ENCODE measurements around the gene SEC11A. TPM values are rescaled to one million over a fixed set of nuclear protein-coding genes. Genes with fewer than 3 reads are reported as not detected.

Gene SEC11A
- total and polyA plus RNA-seq, 8 donors: 159 to 279 (median 253) TPM

DNA sequence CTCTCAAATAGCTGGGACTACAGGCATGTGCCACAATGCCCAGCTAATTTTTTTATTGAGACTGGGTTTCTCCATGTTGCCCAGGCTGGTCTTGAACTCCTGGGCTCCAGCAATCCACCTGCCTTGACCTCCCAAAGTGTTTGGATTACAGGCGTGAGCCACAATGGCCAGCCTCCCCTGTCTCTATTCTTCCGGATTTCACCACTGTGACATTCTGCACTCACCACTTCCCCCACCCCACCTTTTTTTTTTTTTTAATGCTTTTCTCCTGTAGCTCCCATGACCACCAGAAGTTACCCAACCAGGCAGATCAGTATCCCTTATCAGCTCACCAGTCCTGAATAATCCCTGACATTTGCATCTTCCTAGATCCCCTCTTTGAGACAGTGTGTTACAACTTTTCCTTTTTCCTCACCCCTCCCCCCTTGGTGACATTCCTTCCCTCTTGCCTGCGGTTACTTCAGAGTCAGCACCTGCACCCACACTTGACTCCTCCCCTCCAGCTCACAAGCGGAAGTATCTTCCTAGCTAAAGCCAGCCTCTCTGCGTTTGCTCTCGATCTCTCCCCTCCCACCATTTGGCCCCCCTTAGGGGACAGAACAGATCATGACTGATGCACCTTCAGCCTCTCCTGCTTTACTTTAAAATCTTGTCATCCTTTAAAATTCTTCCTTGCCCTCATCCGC, 19.0 kb upstream of the SEC11A start:
- Histone ChIP-seq H3K36me3 (no peaks in the 10 kb centered on the region), H3K27me3 (no peaks in the 10 kb centered on the region), H3K4me1 (peaks cover 5 to 46% of the 10 kb centered on the region in 2 donors), H3K9me3 (no peaks in the 10 kb centered on the region), H3K27ac (peak overlapping the region; percentile 51 to 91), H3K4me3 (peak overlapping the region in 1 of 2 donors; percentile 25)
- peak in 3 of 4 donors; percentile 42 to 84 (median 66) for DNase-seq
- ATAC-seq: peak; percentile 93
- TF ChIP-seq, protein P1, sequence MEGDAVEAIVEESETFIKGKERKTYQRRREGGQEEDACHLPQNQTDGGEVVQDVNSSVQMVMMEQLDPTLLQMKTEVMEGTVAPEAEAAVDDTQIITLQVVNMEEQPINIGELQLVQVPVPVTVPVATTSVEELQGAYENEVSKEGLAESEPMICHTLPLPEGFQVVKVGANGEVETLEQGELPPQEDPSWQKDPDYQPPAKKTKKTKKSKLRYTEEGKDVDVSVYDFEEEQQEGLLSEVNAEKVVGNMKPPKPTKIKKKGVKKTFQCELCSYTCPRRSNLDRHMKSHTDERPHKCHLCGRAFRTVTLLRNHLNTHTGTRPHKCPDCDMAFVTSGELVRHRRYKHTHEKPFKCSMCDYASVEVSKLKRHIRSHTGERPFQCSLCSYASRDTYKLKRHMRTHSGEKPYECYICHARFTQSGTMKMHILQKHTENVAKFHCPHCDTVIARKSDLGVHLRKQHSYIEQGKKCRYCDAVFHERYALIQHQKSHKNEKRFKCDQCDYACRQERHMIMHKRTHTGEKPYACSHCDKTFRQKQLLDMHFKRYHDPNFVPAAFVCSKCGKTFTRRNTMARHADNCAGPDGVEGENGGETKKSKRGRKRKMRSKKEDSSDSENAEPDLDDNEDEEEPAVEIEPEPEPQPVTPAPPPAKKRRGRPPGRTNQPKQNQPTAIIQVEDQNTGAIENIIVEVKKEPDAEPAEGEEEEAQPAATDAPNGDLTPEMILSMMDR (IDR thresholded peaks at IDR 0.05): no peak
- intact Hi-C loops (cut with DNase I): no loop called here

DNA sequence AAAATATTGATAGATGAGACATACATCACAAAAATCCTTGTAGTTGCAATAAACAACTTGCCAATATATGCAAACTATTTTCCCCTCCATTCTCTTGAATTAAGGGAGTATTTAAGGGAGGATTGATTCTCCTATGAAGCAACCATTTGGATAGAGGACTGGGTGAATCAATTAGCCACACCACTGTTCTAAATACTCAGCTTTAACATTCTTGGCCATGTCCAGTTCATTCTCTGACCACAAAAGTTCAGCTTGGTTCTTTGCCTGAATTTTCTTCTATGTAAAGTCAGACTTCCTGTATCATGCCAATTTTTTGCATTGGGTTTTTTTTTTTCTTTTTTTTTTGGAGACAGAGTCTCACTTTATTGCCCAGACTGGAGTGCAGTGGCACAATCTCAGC, 15.8 kb upstream of the SEC11A start:
- DNase-seq (peak in 1 of 4 donors; percentile 14), ATAC-seq (no peak)
- Histone ChIP-seq H3K36me3 (no peaks in the 10 kb centered on the region), H3K9me3 (no peaks in the 10 kb centered on the region), H3K4me3 (no peak overlapping the region), H3K4me1 (peaks cover 5 to 41% of the 10 kb centered on the region in 2 donors), H3K27ac (no peak overlapping the region), H3K27me3 (no peaks in the 10 kb centered on the region)
- TF ChIP-seq, protein P1 (IDR thresholded peaks at IDR 0.05): no peak
- intact Hi-C loops (cut with DNase I): no loop called here

DNA sequence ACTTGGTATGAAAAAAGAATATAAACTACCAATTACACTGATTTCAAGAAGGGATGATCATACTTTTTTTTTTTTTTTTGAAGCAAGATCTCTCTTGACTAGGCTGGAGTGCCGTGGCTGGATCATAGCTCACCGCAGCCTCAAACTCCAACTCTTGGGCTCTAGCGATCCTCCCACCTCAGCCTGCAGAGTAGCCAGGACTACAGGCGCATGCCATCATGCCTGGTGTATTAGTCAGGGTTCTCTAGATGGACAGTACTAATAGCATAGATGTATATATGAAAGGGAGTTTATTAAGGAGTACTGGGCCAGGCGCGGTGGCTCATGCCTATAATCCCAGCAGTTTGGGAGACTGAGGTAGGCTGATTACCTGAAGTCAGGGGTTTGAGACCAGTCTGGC, 11.5 kb upstream of the SEC11A start:
- DNase-seq: no peak
- H3K4me1 ChIP-seq: peaks cover 0 to 42% of the 10 kb centered on the region in 2 donors
- no peaks in the 10 kb centered on the region for H3K27me3 ChIP-seq
- no peak for ATAC-seq
- H3K9me3 ChIP-seq: no peaks in the 10 kb centered on the region
- no peaks in the 10 kb centered on the region for H3K36me3 ChIP-seq
- H3K27ac ChIP-seq: no peak overlapping the region
- intact Hi-C loops (cut with DNase I): no loop called here
- H3K4me3 ChIP-seq: no peak overlapping the region
- TF ChIP-seq, protein P1 (IDR thresholded peaks at IDR 0.05): no peak

DNA sequence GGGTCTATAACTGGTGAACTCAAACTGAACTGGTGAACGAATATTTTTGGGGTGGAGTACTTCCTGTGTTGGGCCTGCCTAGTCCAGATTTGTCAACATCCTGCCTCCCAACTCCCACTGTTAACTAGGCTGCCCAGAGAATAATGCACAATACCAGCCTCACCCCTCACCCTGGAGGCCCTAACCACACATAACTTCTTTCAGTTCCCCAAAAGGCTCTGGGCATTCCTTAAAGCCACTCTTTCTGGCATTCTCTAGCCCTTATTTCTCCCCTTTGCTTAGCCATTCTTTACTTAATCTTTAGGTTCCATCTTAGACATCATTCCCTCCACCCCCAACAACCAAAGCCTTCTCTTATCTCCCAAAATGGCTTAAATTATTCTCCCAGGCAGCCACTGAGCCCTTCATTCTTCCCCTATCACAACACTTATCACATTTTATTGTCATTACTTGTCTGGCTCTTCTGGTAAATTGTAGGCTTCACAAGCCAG, 9.1 kb upstream of the SEC11A start:
- H3K9me3 ChIP-seq: no peaks in the 10 kb centered on the region
- no peaks in the 10 kb centered on the region for H3K36me3 ChIP-seq
- DNase-seq (peak in 1 of 4 donors; percentile 45), ATAC-seq (peak; percentile 86)
- H3K27ac ChIP-seq: peak overlapping the region; percentile 62 to 81
- H3K27me3 ChIP-seq: no peaks in the 10 kb centered on the region
- TF ChIP-seq, protein P1 (IDR thresholded peaks at IDR 0.05): no peak
- intact Hi-C loops (cut with DNase I): no loop called here
- no peak overlapping the region for H3K4me3 ChIP-seq
- H3K4me1 ChIP-seq: peaks cover 0 to 61% of the 10 kb centered on the region in 2 donors

DNA sequence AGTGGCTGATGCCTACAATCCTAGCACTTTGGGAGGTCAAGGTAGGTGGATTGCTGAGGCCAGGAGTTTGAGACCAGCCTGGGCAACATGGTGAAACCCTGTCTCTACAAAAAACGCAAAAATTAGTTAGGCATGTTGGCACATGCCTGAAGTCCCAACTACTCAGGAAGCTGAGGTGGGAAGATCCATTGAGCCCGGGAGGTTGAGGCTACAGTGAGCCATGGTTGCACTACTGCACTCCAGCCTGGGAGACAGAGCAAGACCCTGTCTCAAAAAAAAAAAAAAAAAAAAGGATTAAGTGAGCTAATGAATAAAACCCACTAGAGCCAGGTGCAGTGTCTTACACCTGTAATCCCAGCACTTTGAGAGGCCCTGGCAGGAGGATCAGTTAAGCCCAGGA, 6.7 kb upstream of the SEC11A start:
- Histone ChIP-seq H3K36me3 (no peaks in the 10 kb centered on the region), H3K4me3 (no peak overlapping the region), H3K9me3 (no peaks in the 10 kb centered on the region), H3K4me1 (peaks cover 0 to 65% of the 10 kb centered on the region in 2 donors), H3K27me3 (no peaks in the 10 kb centered on the region), H3K27ac (no peak overlapping the region)
- ATAC-seq (no peak), DNase-seq (no peak)
- intact Hi-C loops (cut with DNase I): no loop called here
- TF ChIP-seq, protein P1 (IDR thresholded peaks at IDR 0.05): no peak

Measured in left lung (tissue), 10 donors.